K562 (cell line): Measurements from ENCODE around the gene BCR. TPM values are rescaled to one million over a fixed set of nuclear protein-coding genes. Genes with fewer than 3 reads are reported as not detected.

Experiments
- ATAC-seq: fragments of 200-7000 bp; cut with Tn5 transposase; 3 replicates; pipeline ENCODE4 v1.9.1; 2020; ENCODE audit warnings: moderate library complexity
- BruUV-seq: library from RNA; stranded (reverse); fragments of 400-500 nt; replicated peaks from 2 replicates; lab custom pipeline; 2021; lab: Mats Ljungman, UMichigan
- CTCF ChIA-PET: fragments of 300-600 bp; formaldehyde crosslinking; extraction: SDS; loops from one replicate; lab custom pipeline; 2021; ENCODE audit warnings: low intra/inter-chr PET ratio; lab: Yijun Ruan, JAX
- POLR2A ChIA-PET: fragments of 300-600, 350-650 bp; sonication (Branson Sonifier 250); formaldehyde crosslinking; extraction: SDS; loops from one replicate; lab custom pipeline; 2021; ENCODE audit warnings: antibody characterized with exemption, inconsistent platforms; lab: Yijun Ruan, JAX
- DNase-seq, 4 experiments: peaks; one replicate each; pipeline versions ENCODE4 v3.0.0 to v3.0.0-alpha.2; 2011 to 2018; ENCODE audit warnings: low spot score in 3 of 4, mixed read lengths in 3 of 4; ENCODE audit errors: extremely low read depth in 1 of 4
- FAIRE-seq: peaks from 2 replicates; lab custom pipeline; 2011; peaks lifted over from hg19 to GRCh38; lab: Jason Lieb, UNC
- H2AFZ ChIP-seq: 2 replicates; pipeline ENCODE4 v1.6.0; 2011; ENCODE audit warnings: low read depth, low read length, control low read depth, inconsistent platforms
- H3K27ac ChIP-seq: fragments of 200-600 bp; 3 replicates; pipeline ENCODE4 v1.8.0; 2011; ENCODE audit warnings: low read depth, mild to moderate bottlenecking, control low read depth, inconsistent platforms, low read length, moderate library complexity, mixed read lengths; ENCODE audit errors: extremely low read depth
- H3K27me3 ChIP-seq, 2 experiments: fragments of 300-600 bp in 1 of 2; 2 replicates in 1 of 2; 3 replicates in 1 of 2; pipeline versions ENCODE4 v1.6.0 to v1.8.0; 2011; ENCODE audit warnings: inconsistent platforms in 2 of 2, low read length in 2 of 2, mild to moderate bottlenecking in 1 of 2, mixed read lengths in 1 of 2, moderate library complexity in 1 of 2; ENCODE audit not compliant: control insufficient read depth in 2 of 2, insufficient read depth in 2 of 2
- H3K36me3 ChIP-seq: fragments of 300-600 bp; 3 replicates; pipeline ENCODE4 v1.8.0; 2011; ENCODE audit warnings: mild to moderate bottlenecking, low read length, inconsistent platforms; ENCODE audit not compliant: control insufficient read depth, insufficient read depth
- H3K4me1 ChIP-seq, 2 experiments: fragments of 200-600 bp in 1 of 2; replicated peaks in 1 of 2; 2 replicates in 1 of 2; 3 replicates in 1 of 2; pipeline versions ENCODE4 v1.5.1 to v1.8.0; 2011; ENCODE audit warnings: inconsistent platforms in 2 of 2, low read length in 2 of 2, mild to moderate bottlenecking in 1 of 2, mixed read lengths in 1 of 2, moderate library complexity in 1 of 2; ENCODE audit not compliant: control insufficient read depth in 2 of 2, insufficient read depth in 2 of 2
- H3K4me2 ChIP-seq: 2 replicates; pipeline ENCODE4 v1.6.1; 2011; ENCODE audit warnings: low read length, control low read depth, inconsistent platforms, mixed read lengths; ENCODE audit not compliant: insufficient read depth
- H3K4me3 ChIP-seq: fragments of 200-600 bp; sonication (generic), shearing (Covaris generic); 2 replicates; pipeline ENCODE4 v1.5.1; 2016; ENCODE audit warnings: control low read depth, inconsistent platforms
- H3K79me2 ChIP-seq: fragments of 200-600 bp; 3 replicates; pipeline ENCODE4 v1.8.0; 2011; ENCODE audit warnings: low read length, inconsistent platforms; ENCODE audit not compliant: control insufficient read depth, insufficient read depth
- H3K9ac ChIP-seq, 2 experiments: 2 replicates each; pipeline versions ENCODE4 v1.6.0 to v1.6.1; 2011; ENCODE audit warnings: low read depth in 2 of 2, low read length in 2 of 2, control low read depth in 1 of 2, inconsistent platforms in 1 of 2, mild to moderate bottlenecking in 1 of 2, mixed read lengths in 1 of 2; ENCODE audit not compliant: insufficient read depth in 1 of 2
- H3K9me1 ChIP-seq: one replicate; pipeline ENCODE4 v1.6.0; 2011; ENCODE audit warnings: inconsistent platforms, mild to moderate bottlenecking, low read length, moderate library complexity; ENCODE audit not compliant: control insufficient read depth, insufficient read depth
- H3K9me3 ChIP-seq: replicated peaks from 2 replicates; pipeline ENCODE4 v1.5.1; 2011; ENCODE audit warnings: low read depth, low read length, inconsistent platforms; ENCODE audit not compliant: control insufficient read depth, insufficient read depth
- H4K20me1 ChIP-seq: replicated peaks from 2 replicates; pipeline ENCODE4 v1.6.1; 2011; ENCODE audit warnings: low read length, inconsistent platforms, mixed read lengths; ENCODE audit not compliant: control insufficient read depth, insufficient read depth
- MLX ChIP-seq, 2 experiments: fragments of 450-650 bp in 1 of 2; sonication (generic) in 1 of 2; formaldehyde crosslinking; conservative IDR thresholded peaks; 2 replicates each; pipeline versions ENCODE4 v1.4.0 to v1.8.1; 2020 to 2022; ENCODE audit warnings: mild to moderate bottlenecking in 1 of 2, missing genetic modification reagents in 1 of 2
- NR2C2 ChIP-seq, 2 experiments: fragments of 200-800 bp in 1 of 2; sonication (Bioruptor generic) in 1 of 2; sonication (generic) in 1 of 2; formaldehyde crosslinking in 1 of 2; IDR thresholded peaks; 2 replicates each; pipeline versions ENCODE4 v1.6.1 to v1.8.0; 2016 to 2022; ENCODE audit warnings: mild to moderate bottlenecking in 1 of 2, missing compliant biosample characterization in 1 of 2, missing genetic modification characterization in 1 of 2, missing genetic modification reagents in 1 of 2
- YY1 ChIP-seq, 3 experiments: IDR thresholded peaks; 2 replicates each; pipeline ENCODE4 v1.6.1; 2011; ENCODE audit warnings: low read length in 2 of 3, mild to moderate bottlenecking in 2 of 3, moderate library complexity in 2 of 3, borderline replicate concordance in 1 of 3, control low read depth in 1 of 3, low read depth in 1 of 3; ENCODE audit not compliant: insufficient read depth in 3 of 3, insufficient replicate concordance in 2 of 3, control insufficient read depth in 1 of 3, insufficient read length in 1 of 3; ENCODE audit errors: extremely low read depth in 1 of 3
- ZNF75A ChIP-seq: fragments of 450-650 bp; formaldehyde crosslinking; IDR thresholded peaks from 2 replicates; pipeline ENCODE4 v1.4.0; 2020; ENCODE audit warnings: mild to moderate bottlenecking
- WGBS: fragments of 100-300 bp; shearing (Covaris generic); methylation state at CpG from one replicate; pipeline ENCODE4 v1.1.6; 2016; ENCODE audit warnings: low coverage, mixed read lengths; ENCODE audit not compliant: insufficient coverage; ENCODE audit errors: missing lambda C conversion rate; 5-methylcytosine and 5-hydroxymethylcytosine counted together
- in situ Hi-C: fragments of 300-500 bp; cut with MboI; formaldehyde crosslinking; loops from 4 replicates; pipeline ENCODE4 v1.15.0; 2018; ENCODE audit warnings: inconsistent platforms, mixed read lengths
- intact Hi-C: fragments of 100-400 bp; cut with micrococcal nuclease; formaldehyde crosslinking; loops from 2 replicates; pipeline ENCODE4 v1.14.2; 2022
- polyA plus RNA-seq, 8 experiments: library from polyadenylated mRNA; depleted of rRNA in 4 of 8; stranded (reverse) in 5 of 8; unstranded in 3 of 8; fragments of >200 nt; fragmentation: Nextera tagmentation in 2 of 8; fragmentation: Illumina TruSeq in 1 of 8; extraction: Ambion mirVana in 2 of 8; extraction: Trizol in 1 of 8; gene quantifications; 2 replicates each; pipeline versions ENCODE4 v1.2.1 to v1.2.3, GENCODE V29; 2011 to 2014; ENCODE audit warnings: inconsistent platforms in 1 of 8, missing spikeins in 1 of 8
- total RNA-seq, 7 experiments: library from RNA; depleted of rRNA in 6 of 7; stranded (reverse); fragments of >200 nt in 6 of 7; fragmentation: Illumina TruSeq in 2 of 7; extraction: Trizol in 2 of 7; gene quantifications; 2 replicates each; pipeline versions ENCODE4 v1.2.1 to v1.2.3, GENCODE V29; 2011 to 2021; ENCODE audit warnings: low replicate concordance in 1 of 7
- TF ChIP-seq, protein P1 (sequence below): fragments of 250-450 bp; sonication (Bioruptor Pico); IDR thresholded peaks from 2 replicates; pipeline ENCODE4 v1.8.0; 2021; ENCODE audit warnings: moderate library complexity, mild to moderate bottlenecking, inconsistent platforms
- TF ChIP-seq, protein P2 (sequence below): fragments of 250-450 bp; sonication (Bioruptor Pico); IDR thresholded peaks from 2 replicates; pipeline ENCODE4 v1.5.0; 2021
- TF ChIP-seq, protein P3 (sequence below): IDR thresholded peaks from 2 replicates; pipeline ENCODE4 v1.6.1; 2012; ENCODE audit warnings: low read depth, low read length, improper control_type of control experiment, borderline replicate concordance
- TF ChIP-seq, protein P4 (sequence below): sonication (generic); formaldehyde crosslinking; IDR thresholded peaks from 2 replicates; pipeline ENCODE4 v1.8.0; 2022; ENCODE audit warnings: missing genetic modification reagents, mild to moderate bottlenecking, moderate library complexity, borderline replicate concordance

The BCR gene
- total and polyA plus RNA-seq, 9 of the 15 experiments (the other 6 are each of a cell fraction or from before 2014, with no cell fraction given), result 0.41 to 150 (median 45.6) TPM

DNA sequence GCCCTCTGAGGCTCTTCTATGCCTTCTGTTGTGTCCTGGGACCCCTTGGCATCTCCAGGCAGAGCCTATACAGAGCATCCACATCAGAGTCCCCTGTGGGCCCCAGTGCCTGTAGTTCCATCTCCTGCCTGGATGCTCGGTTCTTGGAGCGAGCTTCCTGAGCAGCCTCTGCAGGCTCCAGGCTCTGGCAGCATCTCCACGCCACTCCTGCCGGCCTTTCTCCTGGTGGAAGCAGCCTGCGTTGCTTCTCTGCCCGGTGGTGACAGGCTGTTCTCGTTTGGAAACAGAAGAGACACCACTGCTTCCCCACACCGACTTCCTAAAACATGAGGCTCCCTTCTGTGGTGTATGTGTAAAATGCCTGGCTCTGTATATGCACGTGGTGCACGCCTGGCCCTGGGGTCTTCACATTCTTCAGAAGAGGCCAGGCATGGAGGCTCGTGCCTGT lies 52.8 kb downstream of the BCR start:
- Histone ChIP-seq H2AFZ (no peak overlapping the region), H3K4me3 (no peak overlapping the region), H3K79me2 (peaks cover 92% of the 10 kb centered on the region), H3K36me3 (peaks cover 13% of the 10 kb centered on the region; the same call in 1 of the 3 replicates), H3K4me2 (no peak overlapping the region), H4K20me1 (peaks cover 66% of the 10 kb centered on the region), H3K9me1 (peaks cover 43% of the 10 kb centered on the region), H3K4me1 (peaks cover 0 to 24% of the 10 kb centered on the region in 2 experiments; a peak in 3 of 5 replicates), H3K27ac (no peak overlapping the region), H3K9ac (peak overlapping the region in 1 of 2 experiments; percentile 46; a peak in 2 of 4 replicates), H3K27me3 (no peaks in the 10 kb centered on the region), H3K9me3 (no peaks in the 10 kb centered on the region)
- in situ Hi-C loops (no loop called here), intact Hi-C loops (no loop called here)
- ChIA-PET POLR2A (interaction anchor here (0.6 to 80.1 kb wide), 3 partner anchors 14 to 47 kb away, joined by 4 to 3476 read pairs (median 351); partner anchors contain the start of genes BCR and RAB36), CTCF (no interaction called here)
- FAIRE-seq, result no peak
- peak; percentile 8 for ATAC-seq
- peak in 3 of 4 experiments; percentile 58 to 66 (median 64) for DNase-seq
- 77% methylated on average over 11 of the region's 11 CpGs for WGBS
- TF ChIP-seq, protein P1, sequence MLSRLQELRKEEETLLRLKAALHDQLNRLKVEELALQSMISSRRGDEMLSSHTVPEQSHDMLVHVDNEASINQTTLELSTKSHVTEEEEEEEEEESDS (CRISPR knock-in tag), result no peak
- TF ChIP-seq, protein P2, sequence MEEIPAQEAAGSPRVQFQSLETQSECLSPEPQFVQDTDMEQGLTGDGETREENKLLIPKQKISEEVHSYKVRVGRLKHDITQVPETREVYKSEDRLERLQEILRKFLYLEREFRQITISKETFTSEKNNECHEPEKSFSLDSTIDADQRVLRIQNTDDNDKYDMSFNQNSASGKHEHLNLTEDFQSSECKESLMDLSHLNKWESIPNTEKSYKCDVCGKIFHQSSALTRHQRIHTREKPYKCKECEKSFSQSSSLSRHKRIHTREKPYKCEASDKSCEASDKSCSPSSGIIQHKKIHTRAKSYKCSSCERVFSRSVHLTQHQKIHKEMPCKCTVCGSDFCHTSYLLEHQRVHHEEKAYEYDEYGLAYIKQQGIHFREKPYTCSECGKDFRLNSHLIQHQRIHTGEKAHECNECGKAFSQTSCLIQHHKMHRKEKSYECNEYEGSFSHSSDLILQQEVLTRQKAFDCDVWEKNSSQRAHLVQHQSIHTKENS, result no peak
- TF ChIP-seq, protein P3, sequence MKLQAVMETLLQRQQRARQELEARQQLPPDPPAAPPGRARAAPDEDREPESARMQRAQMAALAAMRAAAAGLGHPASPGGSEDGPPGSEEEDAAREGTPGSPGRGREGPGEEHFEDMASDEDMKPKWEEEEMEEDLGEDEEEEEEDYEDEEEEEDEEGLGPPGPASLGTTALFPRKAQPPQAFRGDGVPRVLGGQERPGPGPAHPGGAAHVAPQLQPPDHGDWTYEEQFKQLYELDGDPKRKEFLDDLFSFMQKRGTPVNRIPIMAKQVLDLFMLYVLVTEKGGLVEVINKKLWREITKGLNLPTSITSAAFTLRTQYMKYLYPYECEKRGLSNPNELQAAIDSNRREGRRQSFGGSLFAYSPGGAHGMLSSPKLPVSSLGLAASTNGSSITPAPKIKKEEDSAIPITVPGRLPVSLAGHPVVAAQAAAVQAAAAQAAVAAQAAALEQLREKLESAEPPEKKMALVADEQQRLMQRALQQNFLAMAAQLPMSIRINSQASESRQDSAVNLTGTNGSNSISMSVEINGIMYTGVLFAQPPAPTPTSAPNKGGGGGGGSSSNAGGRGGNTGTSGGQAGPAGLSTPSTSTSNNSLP, result no peak
- TF ChIP-seq, protein P4, sequence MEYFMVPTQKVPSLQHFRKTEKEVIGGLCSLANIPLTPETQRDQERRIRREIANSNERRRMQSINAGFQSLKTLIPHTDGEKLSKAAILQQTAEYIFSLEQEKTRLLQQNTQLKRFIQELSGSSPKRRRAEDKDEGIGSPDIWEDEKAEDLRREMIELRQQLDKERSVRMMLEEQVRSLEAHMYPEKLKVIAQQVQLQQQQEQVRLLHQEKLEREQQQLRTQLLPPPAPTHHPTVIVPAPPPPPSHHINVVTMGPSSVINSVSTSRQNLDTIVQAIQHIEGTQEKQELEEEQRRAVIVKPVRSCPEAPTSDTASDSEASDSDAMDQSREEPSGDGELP (CRISPR knock-in tag), result no peak
- TF ChIP-seq NR2C2 (CRISPR knock-in tag; IDR thresholded peaks at IDR 0.05) (no peak), NR2C2 (tag; IDR thresholded peaks at IDR 0.05) (no peak), MLX (CRISPR knock-in tag; conservative IDR thresholded peaks at IDR 0.05) (peak in 1 of 2 experiments; percentile 83; a peak in 1 of 4 replicates), YY1 (IDR thresholded peaks at IDR 0.05; ENCODE audit: borderline replicate concordance in 1 of 3, control insufficient read depth in 1 of 3, extremely low read depth in 1 of 3, insufficient read depth in 3 of 3, insufficient read length in 1 of 3, insufficient replicate concordance in 2 of 3, low read depth in 1 of 3, low read length in 2 of 3) (no peak), ZNF75A (CRISPR knock-in tag) (no peak)
- BruUV-seq, result no TSS peak
